Measurements from ENCODE around the gene USP40.

USP40 gene

DNA sequence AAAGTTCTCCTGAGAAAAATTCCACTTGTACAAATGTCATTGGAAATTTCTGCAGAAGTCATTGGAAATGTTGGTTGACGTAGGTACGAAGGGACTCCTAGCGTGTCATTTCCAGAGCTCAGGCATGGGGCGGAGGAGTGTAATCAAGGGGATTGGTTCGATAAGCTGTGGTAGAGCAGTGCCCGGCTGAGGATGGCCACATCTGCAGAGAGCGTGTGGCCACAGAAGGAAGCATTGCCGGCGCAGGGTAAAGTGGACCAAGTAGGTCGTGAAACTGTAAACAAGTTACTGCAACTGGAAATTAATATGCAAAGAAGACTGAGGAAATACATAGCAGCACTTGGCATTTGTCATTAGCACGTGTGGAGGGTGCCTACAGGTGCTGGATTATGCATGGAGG lies 110.5 kb downstream of the USP40 start:
- no peak for FAIRE-seq

DNA sequence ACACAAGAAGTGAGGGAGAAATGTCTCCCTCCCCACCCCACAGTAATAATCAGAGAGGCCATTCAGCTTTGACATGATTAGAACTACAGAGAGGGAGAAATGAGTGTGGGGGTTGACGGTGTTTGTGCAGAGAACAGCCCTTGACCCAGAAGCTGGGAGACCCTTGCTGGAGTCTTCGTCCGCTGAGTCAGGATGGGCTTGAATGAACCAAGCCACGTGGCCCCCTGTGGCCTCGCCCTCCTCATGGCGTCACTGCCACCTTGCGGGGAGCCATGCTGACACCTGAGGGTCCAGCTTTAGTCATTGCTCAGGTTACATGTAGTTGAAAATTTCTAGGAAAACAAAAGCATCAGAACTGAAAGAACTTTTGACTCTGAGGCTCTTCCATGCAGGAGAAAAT lies 111.1 kb downstream of the USP40 start:
- FAIRE-seq = no peak

DNA sequence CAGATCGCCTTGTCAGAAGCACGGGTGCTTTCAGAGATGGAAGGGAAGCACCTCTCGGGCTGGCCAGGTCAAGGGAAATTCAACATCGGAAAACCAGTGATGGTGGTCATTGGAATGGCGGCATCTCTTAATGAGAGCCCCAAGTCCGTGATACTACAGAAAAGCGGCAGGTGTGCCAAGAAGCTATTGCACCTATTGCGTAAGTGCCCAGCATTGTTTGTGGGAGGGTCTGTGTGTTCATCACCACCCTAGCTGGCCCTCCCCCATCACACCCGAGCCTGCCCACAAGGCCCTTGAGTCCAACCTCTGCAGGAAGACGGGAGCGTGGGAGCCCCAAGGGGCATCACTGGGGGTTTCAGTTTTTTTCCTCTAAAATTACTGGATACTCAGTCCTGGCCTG lies 111.6 kb downstream of the USP40 start:
- no peak for FAIRE-seq

DNA sequence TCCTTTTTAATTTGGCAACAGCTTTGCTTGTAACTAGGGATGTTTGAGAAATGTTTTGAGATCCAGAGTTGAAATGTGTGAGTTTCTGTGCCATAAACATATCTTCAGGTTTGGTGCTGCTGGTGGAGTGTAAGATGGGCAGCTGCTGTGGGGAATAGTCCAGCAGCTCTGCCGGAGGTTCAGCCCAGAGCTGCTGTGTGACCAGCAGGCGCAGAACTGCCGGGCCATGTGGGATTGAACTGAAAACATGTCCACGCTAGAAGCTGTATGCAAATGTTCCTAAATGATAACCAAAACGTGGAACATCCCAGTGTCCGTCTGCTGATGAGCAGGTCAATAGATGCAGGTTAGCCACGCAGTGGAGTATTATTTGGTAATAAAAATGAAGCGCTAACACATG lies 112.7 kb downstream of the USP40 start:
- FAIRE-seq = no peak

DNA sequence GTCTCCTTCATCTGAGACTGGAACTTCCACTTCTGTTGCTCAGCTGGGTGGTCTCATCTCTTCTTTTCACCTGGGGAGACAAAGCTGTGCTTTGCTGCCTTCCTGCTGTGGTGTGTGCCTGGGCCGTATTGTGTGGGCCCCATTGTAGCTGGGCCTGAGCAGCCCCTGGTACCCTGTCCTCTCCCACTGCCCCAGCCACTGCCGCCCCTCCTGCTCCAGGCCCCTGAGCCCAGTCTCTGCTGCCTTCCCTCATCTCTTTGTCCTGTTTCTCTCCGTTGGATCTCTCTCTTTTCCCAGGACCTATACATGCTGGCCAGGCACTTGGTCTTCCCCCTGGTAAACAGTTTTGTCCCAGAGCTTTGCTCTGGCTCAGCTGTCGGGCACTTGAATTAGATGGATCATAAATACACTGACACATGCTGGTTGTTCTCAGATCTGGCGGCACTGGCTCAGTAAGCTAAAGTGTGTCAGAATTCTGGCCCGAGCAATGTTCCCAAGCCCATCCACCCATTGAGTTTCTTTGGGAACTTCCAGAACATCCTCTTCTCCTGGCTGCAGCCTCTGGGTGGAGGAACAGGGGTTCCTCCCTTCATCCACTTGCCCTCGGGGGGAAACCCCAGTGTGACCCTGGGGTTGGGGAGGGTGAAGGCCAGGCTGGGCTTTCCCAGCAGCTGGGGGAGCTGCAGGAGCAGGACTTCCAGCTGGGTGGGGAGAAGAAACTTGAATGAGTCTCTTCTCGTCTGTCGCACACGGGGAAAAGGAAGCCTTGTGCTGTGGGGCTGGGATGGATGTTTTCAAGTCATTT lies 113.3 kb downstream of the USP40 start:
- FAIRE-seq = no peak

DNA sequence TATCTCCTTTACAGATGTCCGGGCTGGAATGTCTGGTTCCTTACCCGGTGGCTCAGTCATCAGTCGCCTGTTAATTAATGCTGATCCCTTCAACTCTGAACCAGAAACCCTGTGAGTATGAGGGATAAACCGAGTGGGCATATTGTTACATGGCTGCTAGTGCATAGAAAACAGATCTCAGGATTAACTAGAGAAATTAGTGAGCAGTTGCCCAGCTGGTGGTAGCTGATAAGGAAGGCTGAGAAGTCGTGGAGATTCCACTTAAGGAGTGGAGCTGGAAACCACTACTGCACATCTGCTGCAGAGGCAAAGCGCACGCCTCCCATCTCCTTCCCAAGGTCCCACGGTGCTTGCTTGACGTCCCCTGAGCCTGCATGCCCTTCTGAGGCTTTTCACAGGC lies 114.6 kb downstream of the USP40 start:
- FAIRE-seq = no peak

DNA sequence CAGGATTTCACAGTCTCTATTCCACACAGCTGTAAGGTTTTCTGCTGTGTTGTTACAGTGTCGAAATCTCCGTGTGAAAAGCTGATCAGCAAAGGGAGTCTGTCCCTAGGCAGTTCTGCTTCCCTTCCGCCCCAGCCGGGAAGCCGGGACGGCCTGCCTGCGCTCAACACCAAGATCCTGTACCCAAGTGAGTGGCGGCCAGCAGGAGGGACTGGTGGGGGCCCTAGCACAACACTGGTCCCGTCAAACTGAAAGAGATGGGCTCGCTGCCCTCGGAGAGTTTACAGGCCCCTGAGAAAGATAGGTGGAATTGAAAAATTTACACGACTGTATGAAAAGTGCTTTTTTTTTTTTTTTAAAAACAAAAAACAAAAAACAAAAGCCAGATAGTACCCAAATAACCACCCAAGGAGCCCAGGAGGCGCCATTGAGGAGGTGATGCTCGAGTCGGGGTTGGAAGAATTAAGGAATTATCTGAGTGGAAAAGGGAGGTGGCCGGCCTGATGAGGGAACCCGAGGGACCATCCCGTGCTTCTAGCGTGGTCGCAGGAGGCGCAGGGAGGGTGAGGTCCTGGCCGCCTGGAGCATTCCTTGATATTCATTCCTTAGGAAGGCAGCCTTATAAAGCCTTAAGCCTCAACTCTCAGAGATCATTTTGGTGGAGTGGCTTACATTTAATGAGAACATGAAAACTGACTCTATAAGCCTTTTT lies 115.6 kb downstream of the USP40 start:
- no peak for FAIRE-seq

DNA sequence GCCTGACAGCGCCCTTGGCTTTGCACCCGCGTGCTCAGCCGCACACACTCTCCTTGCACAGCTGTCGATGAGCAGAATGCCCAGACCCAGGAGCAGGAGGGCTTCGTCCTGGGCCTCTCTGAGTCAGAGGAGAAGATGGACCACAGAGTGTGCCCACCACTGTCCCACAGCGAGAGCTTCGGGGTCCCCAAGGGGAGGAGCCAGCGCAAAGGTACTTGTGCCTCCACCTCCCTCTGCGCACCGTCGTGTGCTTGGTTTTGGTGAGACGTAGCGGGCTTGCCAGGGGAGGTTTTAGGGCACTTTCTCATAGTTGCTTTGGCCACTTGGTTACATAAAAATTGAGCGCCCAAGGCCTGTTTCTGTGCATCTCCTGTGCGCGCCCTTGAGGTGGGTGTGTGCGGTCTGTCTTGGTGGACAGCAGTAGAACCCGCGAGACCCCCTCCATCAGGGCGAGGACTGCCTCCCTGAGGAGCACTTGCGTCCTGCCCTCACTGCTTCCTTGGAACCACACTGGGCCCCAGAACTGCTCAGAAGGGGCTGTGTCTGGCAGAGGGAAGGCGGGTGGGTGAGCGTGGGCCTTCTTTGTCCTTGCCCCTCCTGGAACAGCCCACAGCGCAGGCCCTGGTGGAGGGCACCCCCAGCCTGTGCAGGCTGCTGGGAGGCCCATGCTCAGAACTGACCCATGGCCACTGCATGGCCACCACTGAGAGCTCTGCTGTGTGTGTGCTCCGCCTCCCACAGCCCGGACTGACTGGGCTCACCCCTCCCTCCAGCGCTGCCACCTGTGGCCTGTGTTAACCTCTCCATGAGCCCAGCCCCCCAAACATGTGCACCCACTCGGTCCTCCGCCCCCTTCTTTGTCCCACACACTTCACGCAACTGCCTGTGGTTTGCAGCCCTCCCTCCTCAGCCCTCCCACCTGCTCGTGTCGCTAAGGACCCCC lies 116.4 kb downstream of the USP40 start:
- FAIRE-seq = no peak

DNA sequence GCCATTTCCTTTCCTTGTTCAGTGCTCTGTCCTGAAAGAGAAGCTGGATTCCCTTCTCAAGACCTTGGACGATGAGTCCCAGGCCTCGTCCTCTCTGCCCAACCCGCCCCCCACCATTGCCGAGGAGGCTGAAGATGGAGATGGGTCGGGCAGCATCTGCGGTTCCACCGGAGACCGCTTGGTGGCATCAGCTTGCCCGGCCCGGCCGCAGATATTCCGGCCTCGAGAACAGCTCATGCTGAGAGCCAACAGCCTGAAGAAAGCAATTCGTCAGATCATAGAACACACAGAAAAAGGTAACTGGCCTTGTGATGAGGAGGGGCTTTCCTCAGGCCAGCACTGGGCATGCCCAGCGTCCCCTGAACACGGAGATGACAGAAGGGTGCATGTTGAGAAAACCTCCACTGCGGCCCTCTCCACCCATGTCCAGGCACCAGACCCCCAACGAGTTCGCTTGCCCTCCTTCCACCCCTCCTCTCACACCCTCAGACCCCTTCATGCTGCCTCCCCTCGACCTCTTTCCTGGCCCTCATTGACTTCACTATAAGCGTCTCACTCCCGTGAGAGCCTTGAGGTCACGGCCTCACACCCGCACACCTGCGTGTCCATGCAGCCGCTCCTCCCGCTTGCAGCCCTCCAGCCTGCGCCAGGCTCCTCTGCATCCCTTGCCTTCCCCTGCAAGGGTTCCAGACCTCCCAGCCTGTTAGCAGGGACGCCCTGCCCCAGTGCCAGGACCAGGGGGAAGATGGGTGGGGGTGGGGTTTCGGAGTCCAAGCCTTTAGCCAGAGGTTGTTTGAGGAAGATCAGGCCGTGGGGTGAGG lies 117.3 kb downstream of the USP40 start:
- FAIRE-seq = no peak

DNA sequence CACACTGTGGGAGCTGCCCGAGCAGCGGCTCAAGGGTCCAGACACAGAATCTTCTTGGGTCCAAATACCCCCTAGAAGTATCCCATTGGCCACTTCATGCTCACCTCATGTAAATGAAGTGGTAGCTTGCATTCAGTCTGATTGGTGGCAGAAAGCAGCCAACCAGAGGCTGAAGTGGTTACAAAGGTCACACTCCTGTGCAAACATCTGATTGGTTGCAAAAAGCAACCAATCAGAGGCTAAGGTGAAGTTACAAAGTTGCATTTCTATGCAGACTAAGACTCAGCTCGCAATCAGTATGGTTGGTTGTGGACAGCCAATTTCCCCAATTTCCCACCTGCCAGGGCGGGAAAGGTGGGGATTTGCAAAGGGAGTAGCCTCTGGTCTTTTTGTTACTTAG lies 118.0 kb downstream of the USP40 start:
- FAIRE-seq = no peak

DNA sequence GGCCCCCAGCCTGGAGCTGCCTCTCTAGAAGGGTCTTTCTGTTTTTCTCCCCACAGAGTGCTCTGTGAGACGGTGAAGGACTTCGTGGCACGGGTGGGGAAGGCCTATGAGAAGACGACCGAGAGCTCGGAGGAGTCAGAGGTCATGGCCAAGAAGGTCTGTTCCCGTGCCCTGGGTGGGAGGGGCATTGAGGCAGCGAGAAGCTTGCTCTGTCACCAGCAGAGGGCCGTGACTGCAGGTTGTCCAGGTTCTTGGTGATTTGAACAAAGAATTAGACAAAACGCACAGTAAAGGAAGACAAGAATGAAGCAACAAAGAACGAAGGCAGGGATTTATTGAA lies 118.4 kb downstream of the USP40 start:
- FAIRE-seq = no peak

DNA sequence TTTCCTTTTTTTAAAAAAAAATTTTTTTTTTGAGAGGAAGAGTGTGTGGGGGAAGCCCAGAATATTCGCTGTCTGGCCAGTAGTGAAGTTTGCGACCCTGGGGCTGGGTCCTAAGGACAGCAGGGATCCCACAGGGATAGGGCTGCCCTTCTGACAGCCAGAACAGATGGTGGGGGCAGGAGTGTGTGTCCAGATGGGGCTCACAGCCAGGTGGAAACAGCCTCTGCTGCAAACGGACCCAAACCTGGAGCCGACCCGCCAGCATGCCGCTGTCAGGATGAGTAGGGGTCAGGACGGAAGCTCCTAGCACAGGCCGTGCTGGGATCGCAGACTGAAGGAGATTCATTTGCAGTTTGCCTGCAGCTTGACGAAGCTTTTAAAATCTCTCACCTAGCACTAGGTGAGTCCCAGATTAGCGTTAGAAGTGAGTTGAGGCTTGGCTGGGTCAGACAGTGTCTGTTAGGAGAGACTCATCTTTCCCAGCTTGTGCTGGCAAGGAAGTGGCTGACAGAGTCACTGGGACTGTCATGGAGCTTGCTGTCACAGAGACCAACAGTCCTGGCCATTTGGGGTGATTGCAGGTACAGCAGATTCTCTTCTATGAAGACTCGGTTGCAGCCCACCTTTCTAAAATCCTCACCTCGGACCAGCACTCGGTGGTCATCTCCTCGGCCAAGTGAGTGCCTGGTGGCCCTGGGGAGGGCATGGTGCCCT lies 118.9 kb downstream of the USP40 start:
- FAIRE-seq = no peak

DNA sequence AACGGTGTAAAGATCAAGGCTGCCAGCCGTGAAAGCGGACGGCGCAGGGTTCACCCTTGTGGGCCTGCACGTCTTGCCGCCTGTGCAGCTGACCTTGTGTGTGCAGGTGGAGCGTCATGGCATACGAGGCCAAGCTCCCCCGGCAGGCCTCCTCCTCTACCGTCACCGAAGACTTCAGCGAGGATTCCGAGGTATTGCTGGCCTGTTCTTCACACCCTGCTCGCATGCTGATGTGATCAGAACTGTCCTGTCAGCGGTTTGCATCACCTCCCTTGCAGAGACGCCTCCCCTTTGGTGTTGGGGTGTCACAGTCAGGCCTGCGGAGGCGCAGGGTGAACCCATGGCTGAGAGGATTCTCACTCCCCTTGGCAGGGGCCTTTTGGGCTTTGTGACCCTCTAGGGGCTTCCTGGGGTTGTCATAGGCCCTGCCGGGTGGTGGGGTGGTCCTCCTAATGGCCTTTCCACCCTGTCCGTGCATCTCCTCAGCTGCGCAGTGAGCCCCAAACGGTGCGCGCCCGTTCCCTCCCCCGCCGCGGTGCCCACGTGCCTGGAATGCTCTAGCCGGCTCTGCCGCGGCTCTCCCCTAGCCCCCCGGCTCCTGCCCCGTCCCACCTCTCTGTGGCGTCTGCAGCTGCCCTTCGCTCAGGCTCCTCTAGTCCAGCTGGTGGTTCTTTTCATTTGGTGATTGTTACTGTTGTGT lies 119.8 kb downstream of the USP40 start:
- no peak for FAIRE-seq

DNA sequence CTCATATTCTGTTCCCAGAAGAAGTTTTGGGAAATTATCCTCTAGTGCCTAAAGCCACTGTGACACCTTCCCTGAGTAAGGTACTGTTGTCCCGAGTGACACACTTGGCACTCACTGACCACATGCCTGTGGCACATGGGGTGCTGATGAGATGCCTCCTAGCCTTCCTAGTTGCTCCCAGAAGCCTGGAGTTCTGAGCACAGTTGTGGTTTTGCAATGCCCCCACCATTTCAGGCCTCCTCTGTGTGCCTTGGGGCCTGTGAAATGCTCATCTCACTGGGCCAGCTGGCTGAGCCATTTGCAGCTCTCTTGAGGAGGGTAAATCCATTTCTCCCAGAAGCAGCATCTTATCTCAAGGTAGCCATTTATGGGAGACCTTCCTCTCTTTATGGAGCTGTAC lies 120.5 kb downstream of the USP40 start:
- no peak for FAIRE-seq

DNA sequence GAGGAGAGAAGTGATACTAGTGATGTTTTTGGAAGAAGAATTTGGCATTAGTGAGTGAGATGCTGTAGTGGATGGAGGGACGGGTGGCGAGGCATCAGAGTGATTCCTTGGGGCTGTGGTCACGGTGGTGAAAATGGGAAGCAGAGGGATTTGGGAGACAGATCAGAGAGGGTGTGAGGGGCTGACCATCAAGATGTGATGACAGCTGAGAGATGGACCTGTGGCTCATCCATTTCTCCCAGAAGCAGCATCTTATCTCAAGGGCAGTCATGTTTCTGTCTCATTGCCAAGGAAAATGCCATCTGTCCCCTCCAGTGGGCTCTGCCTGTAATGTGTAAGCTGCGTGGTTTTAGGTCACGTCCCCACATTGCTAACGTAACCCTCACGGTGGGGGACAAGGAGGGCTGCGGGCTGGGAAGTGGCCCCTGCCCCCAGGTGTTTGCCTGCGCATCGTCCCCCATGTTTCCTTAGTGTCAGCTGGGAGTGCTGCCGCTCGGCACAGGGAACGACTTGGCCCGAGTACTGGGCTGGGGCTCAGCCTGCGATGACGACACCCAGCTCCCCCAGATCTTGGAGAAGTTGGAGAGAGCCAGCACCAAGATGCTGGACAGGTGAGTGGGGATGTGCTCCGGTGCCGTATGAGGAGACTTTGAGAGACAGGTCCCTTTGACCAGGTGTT lies 121.3 kb downstream of the USP40 start:
- no peak for FAIRE-seq

DNA sequence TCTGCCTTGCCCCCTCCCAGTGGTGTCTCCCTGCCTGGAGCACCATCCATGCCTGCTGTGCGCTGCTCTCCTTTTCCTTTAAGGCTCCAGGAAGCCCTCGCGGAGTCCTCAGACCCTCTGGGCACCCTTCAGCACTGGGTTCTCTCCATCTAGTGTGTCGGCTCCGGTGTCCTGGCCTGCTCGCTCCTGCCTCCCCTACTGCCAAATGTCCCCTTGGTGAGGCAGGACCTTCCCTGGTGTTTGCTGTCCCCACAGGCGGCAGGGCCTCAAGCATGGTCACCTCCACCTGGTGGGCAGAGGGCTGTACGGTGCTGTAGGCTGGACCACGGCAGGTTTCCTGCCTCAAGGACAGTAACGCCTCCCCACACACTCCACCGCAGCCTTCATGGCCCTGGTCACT lies 122.1 kb downstream of the USP40 start:
- no peak for FAIRE-seq

DNA sequence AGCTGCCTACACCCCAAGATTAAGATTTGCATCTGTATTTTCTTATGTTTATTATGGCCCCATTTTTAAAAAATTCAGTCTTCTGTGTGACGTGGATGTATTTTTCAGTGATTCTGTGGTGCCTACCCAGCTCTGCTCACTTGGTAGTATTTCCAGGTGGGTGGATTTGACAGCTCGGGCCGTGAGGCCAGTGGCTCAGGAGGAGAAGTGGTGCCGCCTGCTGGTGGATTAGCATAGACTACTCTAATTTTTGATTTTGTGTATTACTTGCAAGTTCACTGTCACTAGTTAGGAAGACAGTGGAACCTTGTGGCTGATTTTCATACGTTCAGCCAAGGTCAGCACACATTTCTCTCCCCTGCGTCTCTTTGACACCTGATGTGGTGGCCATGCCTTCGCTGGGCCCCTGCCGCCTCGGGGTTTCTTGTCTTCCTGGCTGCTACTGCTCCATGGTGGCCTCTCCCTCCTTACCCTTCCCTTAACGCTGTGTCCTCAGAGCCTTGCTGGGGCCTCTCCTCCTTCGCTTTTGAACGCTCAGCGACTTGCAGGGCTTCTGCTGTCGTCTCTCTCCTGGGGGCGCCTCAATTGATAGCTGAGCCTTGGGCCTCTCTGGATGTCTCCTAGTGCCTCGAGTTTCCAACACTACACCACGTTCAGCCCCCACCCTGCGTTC lies 122.9 kb downstream of the USP40 start:
- peak; percentile 64 for FAIRE-seq

DNA sequence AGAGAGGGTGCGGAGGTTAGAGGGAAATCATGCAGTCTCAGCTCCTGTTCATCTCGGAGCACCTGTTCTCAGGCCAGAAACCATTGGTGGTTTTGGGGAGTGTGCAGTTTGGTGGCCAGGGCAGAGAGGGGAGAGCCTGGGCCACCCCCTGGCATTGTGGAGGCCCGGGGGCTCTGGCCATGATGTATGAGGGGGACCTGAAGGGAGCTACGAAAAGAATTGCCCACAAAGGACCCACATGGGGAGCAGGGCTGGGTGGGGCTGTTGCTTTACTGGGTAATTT lies 124.6 kb downstream of the USP40 start:
- no peak for FAIRE-seq

DNA sequence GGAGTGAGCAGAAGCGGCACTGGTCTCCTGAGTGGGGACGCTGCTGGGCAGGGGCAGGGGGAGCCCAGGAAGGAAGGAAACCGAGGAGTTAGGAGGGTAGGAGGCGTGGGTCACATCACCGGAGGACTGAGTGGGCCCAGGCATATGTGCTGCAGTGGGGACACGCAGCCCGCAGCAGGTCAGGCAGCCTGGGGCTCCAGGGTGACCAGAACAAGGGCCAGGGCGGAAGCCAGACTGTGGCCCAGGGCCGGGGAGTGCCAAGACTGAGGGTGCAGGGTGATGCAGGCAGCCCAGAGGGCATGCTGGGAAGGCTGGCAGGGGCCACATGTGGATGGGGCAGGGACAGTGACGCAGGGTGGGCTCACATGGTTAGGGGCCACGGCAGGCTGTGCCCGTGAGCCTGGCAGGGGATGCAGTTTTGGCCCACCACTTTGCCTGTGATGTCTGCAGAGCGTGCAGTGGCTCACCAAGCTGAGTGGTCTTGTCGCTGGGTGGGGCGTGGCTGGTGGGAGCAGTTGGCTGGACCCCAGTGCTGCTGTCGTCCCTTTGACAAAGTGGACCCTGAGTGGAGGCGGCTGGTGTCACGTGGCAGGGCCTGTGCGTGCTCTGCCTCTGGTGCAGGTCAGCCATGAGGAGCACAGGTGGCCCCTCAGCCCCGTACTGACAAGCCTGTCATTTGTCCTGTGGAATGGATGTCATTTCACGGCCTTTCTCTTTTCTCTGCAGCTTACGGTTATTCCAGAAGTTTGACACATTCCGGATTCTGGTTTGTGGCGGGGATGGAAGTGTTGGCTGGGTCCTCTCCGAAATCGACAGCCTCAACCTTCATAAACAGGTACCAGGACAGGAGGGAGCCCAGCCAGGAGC lies 125.2 kb downstream of the USP40 start:
- FAIRE-seq = no peak
